ENCODE results near the gene PAK6. TPM values are rescaled to one million over a fixed set of nuclear protein-coding genes. Genes with fewer than 3 reads are reported as not detected.

The PAK6 gene
- total and polyA plus RNA-seq, 9 of the 15 experiments (the other 6 are each of a cell fraction or from before 2014, with no cell fraction given) = 0.03 to 0.74 (median 0.16) TPM; not detected in 2

DNA sequence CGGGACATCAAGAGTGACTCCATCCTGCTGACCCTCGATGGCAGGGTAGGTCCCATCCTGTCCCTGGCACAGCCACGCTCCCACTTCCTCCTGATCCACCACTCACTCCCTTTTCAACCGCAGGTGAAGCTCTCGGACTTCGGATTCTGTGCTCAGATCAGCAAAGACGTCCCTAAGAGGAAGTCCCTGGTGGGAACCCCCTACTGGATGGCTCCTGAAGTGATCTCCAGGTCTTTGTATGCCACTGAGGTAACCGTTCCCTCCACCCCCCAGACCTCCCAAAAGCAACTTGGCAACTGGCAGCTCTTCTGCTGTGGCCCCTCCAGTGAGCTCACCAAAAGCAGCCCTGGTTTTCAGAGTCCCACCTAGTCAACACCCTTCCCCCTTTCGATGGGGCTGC is 34.6 kb downstream of the PAK6 start:
- FAIRE-seq (no peak), DNase-seq (ENCODE audit: extremely low read depth in 1 of 4, low spot score in 3 of 4) (no peak), ATAC-seq (no peak)
- Histone ChIP-seq H3K9me1 (ENCODE audit: control insufficient read depth, insufficient read depth, low read length) (no peaks in the 10 kb centered on the region), H3K79me2 (ENCODE audit: control insufficient read depth, insufficient read depth, low read length) (no peaks in the 10 kb centered on the region), H3K27ac (ENCODE audit: extremely low read depth, low read depth, low read length) (no peak overlapping the region), H3K4me1 (replicated peaks in 1 of 2; ENCODE audit: control insufficient read depth in 2 of 2, insufficient read depth in 2 of 2, low read length in 2 of 2) (peaks cover 2 to 35% of the 10 kb centered on the region in 2 experiments), H2AFZ (ENCODE audit: low read depth, low read length) (0 out of 2 replicates have a peak overlapping the region, but pooled peaks have one; percentile 0), H3K4me2 (ENCODE audit: insufficient read depth, low read length) (no peak overlapping the region), H3K36me3 (ENCODE audit: control insufficient read depth, insufficient read depth, low read length) (no peaks in the 10 kb centered on the region), H3K9ac (ENCODE audit: insufficient read depth in 1 of 2, low read depth in 2 of 2, low read length in 2 of 2) (peak overlapping the region in 1 of 2 experiments; percentile 50; a peak in 1 of 4 replicates), H3K9me3 (replicated peaks; ENCODE audit: control insufficient read depth, insufficient read depth, low read depth, low read length) (no peaks in the 10 kb centered on the region), H3K27me3 (ENCODE audit: control insufficient read depth in 2 of 2, insufficient read depth in 2 of 2, low read length in 2 of 2) (peaks cover 0 to 16% of the 10 kb centered on the region in 2 experiments; a peak in 2 of 5 replicates), H4K20me1 (replicated peaks; ENCODE audit: control insufficient read depth, insufficient read depth, low read length) (0 out of 2 replicates have a peak, but pooled peaks cover 3% of the 10 kb centered on the region), H3K4me3 (no peak overlapping the region)
- TF ChIP-seq SPI1 (IDR thresholded peaks at IDR 0.05; ENCODE audit: borderline replicate concordance, low read depth, low read length) (peak; percentile 69), ZNF586 (CRISPR knock-in tag; conservative IDR thresholded peaks at IDR 0.05) (no peak)
- TF ChIP-seq, protein P1, sequence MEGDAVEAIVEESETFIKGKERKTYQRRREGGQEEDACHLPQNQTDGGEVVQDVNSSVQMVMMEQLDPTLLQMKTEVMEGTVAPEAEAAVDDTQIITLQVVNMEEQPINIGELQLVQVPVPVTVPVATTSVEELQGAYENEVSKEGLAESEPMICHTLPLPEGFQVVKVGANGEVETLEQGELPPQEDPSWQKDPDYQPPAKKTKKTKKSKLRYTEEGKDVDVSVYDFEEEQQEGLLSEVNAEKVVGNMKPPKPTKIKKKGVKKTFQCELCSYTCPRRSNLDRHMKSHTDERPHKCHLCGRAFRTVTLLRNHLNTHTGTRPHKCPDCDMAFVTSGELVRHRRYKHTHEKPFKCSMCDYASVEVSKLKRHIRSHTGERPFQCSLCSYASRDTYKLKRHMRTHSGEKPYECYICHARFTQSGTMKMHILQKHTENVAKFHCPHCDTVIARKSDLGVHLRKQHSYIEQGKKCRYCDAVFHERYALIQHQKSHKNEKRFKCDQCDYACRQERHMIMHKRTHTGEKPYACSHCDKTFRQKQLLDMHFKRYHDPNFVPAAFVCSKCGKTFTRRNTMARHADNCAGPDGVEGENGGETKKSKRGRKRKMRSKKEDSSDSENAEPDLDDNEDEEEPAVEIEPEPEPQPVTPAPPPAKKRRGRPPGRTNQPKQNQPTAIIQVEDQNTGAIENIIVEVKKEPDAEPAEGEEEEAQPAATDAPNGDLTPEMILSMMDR (IDR thresholded peaks at IDR 0.05 in 2 of 3, conservative IDR thresholded peaks at IDR 0.05 in 1 of 3; ENCODE audit: insufficient read depth in 2 of 3, low read depth in 1 of 3, low read length in 3 of 3) = 0 out of 6 replicates have a peak, but pooled peaks of 1 of the 3 experiments have one; percentile 23
- no TSS peak for BruUV-seq (replicated peaks)
- POLR2A ChIA-PET = interaction anchor here (0.6 to 2.1 kb wide), 10 partner anchors 12 to 263 kb away, joined by 3 to 11 read pairs (median 4); partner anchors contain the start of gene PAK6
- intact Hi-C loops (cut with micrococcal nuclease) = loop anchor here (5.0 kb wide), 2 partner anchors 41 to 486 kb away; no protein-coding TSS in a partner anchor
- 40% methylated on average over 9 of the region's 9 CpGs for WGBS (ENCODE audit: insufficient coverage, low coverage, missing lambda C conversion rate)
- in situ Hi-C loops (cut with MboI) = loop anchor here (5.0 kb wide), 2 partner anchors 56 to 226 kb away; no protein-coding TSS in a partner anchor
- CTCF ChIA-PET (ENCODE audit: low intra/inter-chr PET ratio) = interaction anchor here (0.6 to 7.1 kb wide), 3 partner anchors 56 to 229 kb away, joined by 3 to 218 read pairs (median 56); no protein-coding TSS in a partner anchor

Measured in K562 (cell line).